HCEC 1CT (cell line): ENCODE results near the gene ZNF587.

Source experiments
- DNase-seq: peaks from one replicate; pipeline ENCODE4 v3.0.0-alpha.2; 2017

The ZNF587 gene

DNA sequence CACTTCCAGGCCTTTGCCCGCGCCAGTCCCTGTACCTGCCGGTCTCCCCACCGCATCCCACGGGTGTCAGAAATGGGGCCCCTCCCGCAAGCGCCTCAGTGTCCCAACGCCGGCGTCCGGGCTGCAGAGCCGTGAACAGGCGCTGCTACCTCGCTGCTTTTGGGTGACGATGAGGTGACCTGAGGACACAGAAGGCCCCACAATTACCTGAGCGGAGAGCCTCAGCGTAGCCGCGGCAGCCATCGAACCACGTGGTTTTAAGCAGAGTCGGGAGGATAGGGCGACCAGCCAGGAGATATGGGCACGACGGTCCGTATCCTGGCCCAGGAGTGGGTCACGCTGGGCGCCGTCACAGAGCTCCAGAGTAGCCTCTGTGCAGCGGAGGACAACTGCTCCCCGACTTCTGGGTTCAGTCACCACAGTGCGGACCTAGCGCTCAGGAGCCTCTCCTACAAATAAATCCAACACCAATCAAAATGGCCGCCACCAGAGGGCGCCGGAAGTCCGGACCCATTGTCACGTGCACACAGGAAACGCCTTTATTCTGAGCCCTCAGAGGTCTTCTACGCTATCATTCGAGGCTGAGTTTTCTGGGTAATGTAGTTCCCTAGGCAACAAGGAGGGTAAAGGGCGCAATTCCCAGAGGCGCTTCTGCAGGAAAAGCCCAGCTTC lies 39.0 kb downstream of the ZNF587 start, which contains the start of gene ZNF814:
ZNF814 (minus strand) TSS at position 478 of the 672 bp plus-strand sequence; CDS start at position 243, 235 bp downstream.
- DNase-seq: peak; percentile 78

- DNase-seq: peak; percentile 6
Observed at GRCh38 chr19:57890706-57891105, 41.0 kb downstream of the ZNF587 start.

- no peak for DNase-seq
Observed at GRCh38 chr19:57900311-57900710, 50.7 kb downstream of the ZNF587 start.

GRCh38 chr19:57903618-57904184 lies 54.0 kb downstream of the ZNF587 start:
- no peak for DNase-seq

DNA sequence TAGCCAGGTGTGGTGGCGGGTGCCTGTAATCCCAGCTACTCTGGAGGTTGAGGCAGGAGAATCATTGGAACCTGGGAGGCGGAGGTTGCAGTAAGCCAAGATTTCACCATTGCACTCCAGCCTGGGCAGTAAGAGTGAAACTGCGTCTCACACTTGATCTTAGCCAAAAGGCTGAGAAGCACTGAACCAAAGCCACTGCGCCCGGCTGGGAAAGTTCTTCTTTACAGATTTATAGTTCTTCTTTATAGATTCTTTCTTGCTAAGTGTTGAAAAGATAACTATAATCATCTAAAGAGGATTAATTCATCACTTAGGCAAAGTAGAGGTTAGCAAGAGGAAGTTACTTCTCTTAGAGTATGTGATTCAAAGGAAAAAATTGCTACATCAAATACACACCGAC lies 55.6 kb downstream of the ZNF587 start:
- no peak for DNase-seq

DNA sequence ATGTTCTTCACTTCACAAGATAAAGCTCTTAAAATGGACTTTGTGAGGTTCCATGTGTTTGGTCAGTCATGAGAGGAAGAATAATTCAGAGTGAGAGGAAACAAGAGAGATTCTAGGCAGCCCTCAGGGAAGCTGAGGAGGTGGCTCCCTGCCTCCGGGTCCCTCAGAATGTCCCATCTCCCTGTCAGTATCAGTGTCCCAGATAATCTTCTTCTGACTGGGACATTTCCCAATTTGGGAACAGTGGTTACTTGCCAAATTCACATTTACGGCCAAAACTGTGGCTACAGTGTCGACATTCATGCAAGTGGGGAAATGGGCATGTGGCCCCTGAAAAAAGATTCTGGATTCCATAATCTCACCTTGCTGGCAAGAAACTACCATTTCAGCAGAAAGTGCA lies 57.7 kb downstream of the ZNF587 start:
- DNase-seq: no peak

DNA sequence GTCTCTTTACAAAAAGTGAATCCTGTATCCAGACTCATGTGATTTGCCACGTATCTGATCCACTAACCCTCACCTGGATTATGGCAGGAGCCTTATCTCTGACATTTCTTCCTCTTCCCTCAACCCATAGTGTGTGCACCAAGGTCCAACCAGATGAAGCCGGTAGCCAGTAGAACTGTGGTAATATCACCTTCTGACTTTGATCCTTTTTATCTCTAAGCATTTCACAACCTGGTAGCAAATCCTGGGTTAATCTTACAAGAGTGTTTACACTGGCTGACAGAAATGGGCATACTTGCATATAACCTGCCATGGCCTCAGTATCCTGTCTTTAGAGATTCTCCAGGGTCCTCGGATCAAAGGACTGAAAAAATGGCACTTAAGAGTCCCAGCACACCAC lies 64.9 kb downstream of the ZNF587 start:
- no peak for DNase-seq
